CD4-positive, alpha-beta T cell (primary cell): Measurements from ENCODE around the gene TPTE2. TPM values are rescaled to one million over a fixed set of nuclear protein-coding genes. Genes with fewer than 3 reads are reported as not detected.

ENCODE experiments used
- ATAC-seq: fragments of 200-7000 bp; cut with Tn5 transposase; one replicate; pipeline ENCODE4 v1.10.0; 2022; ENCODE audit warnings: mild to moderate bottlenecking; ENCODE audit not compliant: poor library complexity
- CTCF ChIA-PET: fragments of 350-600 bp; sonication (Branson Sonifier 250); formaldehyde crosslinking; loops from one replicate; lab custom pipeline; 2021; ENCODE audit warnings: antibody characterized with exemption, inconsistent platforms; lab: Charles Lee
- POLR2A ChIA-PET: fragments of 350-600 bp; sonication (Branson Sonifier 250); formaldehyde crosslinking; loops from one replicate; lab custom pipeline; 2021; ENCODE audit warnings: antibody characterized with exemption, inconsistent platforms; lab: Charles Lee
- DNase-seq, 14 experiments: peaks; one replicate each; pipeline ENCODE4 v3.0.0-alpha.2; 2013 to 2020; ENCODE audit warnings: mixed read lengths in 2 of 14
- H3K27ac ChIP-seq, 2 donors: one replicate each; pipeline versions ENCODE4 v1.5.1 to v1.7.0; 2013; ENCODE audit warnings: low read length in 2 of 2, low read depth in 1 of 2, mild to moderate bottlenecking in 1 of 2
- H3K27me3 ChIP-seq, 2 experiments: 1 replicate in 1 of 2; 2 replicates in 1 of 2; pipeline versions ENCODE4 v1.6.1 to v1.7.0; 2013; ENCODE audit warnings: low read length in 2 of 2, control low read depth in 1 of 2, mild to moderate bottlenecking in 1 of 2, moderate library complexity in 1 of 2; ENCODE audit not compliant: insufficient read depth in 2 of 2, control insufficient read depth in 1 of 2
- H3K36me3 ChIP-seq: one replicate; pipeline ENCODE4 v1.6.1; 2013; ENCODE audit warnings: low read length, control low read depth; ENCODE audit not compliant: insufficient read depth
- H3K4me1 ChIP-seq: one replicate; pipeline ENCODE4 v1.6.1; 2013; ENCODE audit warnings: low read length, control low read depth; ENCODE audit not compliant: insufficient read depth
- H3K4me3 ChIP-seq: one replicate; pipeline ENCODE4 v1.5.1; 2013; ENCODE audit warnings: mild to moderate bottlenecking, low read length, moderate library complexity
- H3K9me3 ChIP-seq, 2 experiments: 1 replicate in 1 of 2; 2 replicates in 1 of 2; pipeline versions ENCODE4 v1.6.1 to v1.7.0; 2013; ENCODE audit warnings: low read length in 2 of 2, mild to moderate bottlenecking in 2 of 2, control low read depth in 1 of 2, moderate library complexity in 1 of 2; ENCODE audit not compliant: control insufficient read depth in 1 of 2, insufficient read depth in 1 of 2
- H3K27ac Mint-ChIP-seq: one replicate; pipeline ENCODE4 v1.8.0; 2020; ENCODE audit warnings: mixed read lengths
- H3K27me3 Mint-ChIP-seq: one replicate; pipeline ENCODE4 v1.8.0; 2021; ENCODE audit warnings: mixed read lengths
- H3K36me3 Mint-ChIP-seq: one replicate; pipeline ENCODE4 v1.8.0; 2021; ENCODE audit warnings: low read depth, mixed read lengths
- H3K4me1 Mint-ChIP-seq: one replicate; pipeline ENCODE4 v1.8.0; 2021; ENCODE audit warnings: low read depth, mixed read lengths
- H3K4me3 Mint-ChIP-seq: one replicate; pipeline ENCODE4 v1.8.0; 2020; ENCODE audit warnings: mild to moderate bottlenecking, mixed read lengths
- H3K9me3 Mint-ChIP-seq: one replicate; pipeline ENCODE4 v1.8.0; 2020; ENCODE audit warnings: mixed read lengths
- CTCF ChIP-seq: fragments of 200-600 bp; IDR thresholded peaks from one replicate; pipeline ENCODE4 v1.8.0; 2022; ENCODE audit warnings: antibody characterized with exemption, mild to moderate bottlenecking
- intact Hi-C, 2 experiments: fragments of 100-400 bp; cut with DNase I in 1 of 2; cut with micrococcal nuclease in 1 of 2; formaldehyde crosslinking; loops; one replicate each; pipeline versions ENCODE4 v1.15.1 to v1.9.0; 2023 to 2025; cut with DNase I, micrococcal nuclease
- total RNA-seq, 174 experiments: library from RNA in 2 of 174; stranded (reverse) in 2 of 174; gene quantifications; one replicate each; pipeline ENCODE4 v1.2.3 and lab custom pipeline; 2021 to 2026

The TPTE2 gene
- total RNA-seq, 2 experiments from 2014 or later, result 0.14 TPM; not detected in 1

- H3K4me1 Mint-ChIP-seq, result no peaks in the 10 kb centered on the region
- H3K4me1 ChIP-seq, result peaks cover 7% of the 10 kb centered on the region
- POLR2A ChIA-PET, result interaction anchor here (1.1 to 1.4 kb wide), 2 partner anchors 32 to 36 kb away, joined by 3 read pairs; no protein-coding TSS in a partner anchor
- H3K27ac Mint-ChIP-seq, result no peak overlapping the region
- peaks cover 6% of the 10 kb centered on the region for H3K9me3 Mint-ChIP-seq
- no peaks in the 10 kb centered on the region for H3K36me3 ChIP-seq
- H3K4me3 Mint-ChIP-seq, result peak overlapping the region; percentile 66
- intact Hi-C loops, result no loop called here
- ATAC-seq (peak; percentile 69), DNase-seq (peak in 8 of 14 experiments; percentile 8 to 52 (median 30))
- H3K36me3 Mint-ChIP-seq, result no peaks in the 10 kb centered on the region
- H3K27me3 Mint-ChIP-seq, result peaks cover 79% of the 10 kb centered on the region
- peak overlapping the region; percentile 5 for H3K4me3 ChIP-seq
- H3K9me3 ChIP-seq, result peaks cover 0 to 6% of the 10 kb centered on the region in 2 experiments
- CTCF ChIA-PET, result no interaction called here
- H3K27me3 ChIP-seq, result peaks cover 31 to 38% of the 10 kb centered on the region in 2 experiments
- TF ChIP-seq CTCF, result no peak
- H3K27ac ChIP-seq, result no peak overlapping the region
These were observed 40.7 kb upstream of the TPTE2 start for GRCh38 chr13:19601749-19602725.

- POLR2A ChIA-PET, result no interaction called here
- Histone ChIP-seq H3K27ac (no peak overlapping the region), H3K27me3 (peaks cover 15 to 17% of the 10 kb centered on the region in 2 experiments), H3K4me3 (no peak overlapping the region), H3K4me1 (peaks cover 6% of the 10 kb centered on the region), H3K36me3 (no peaks in the 10 kb centered on the region), H3K9me3 (no peaks in the 10 kb centered on the region)
- no peaks in the 10 kb centered on the region for H3K9me3 Mint-ChIP-seq
- intact Hi-C loops, result no loop called here
- H3K36me3 Mint-ChIP-seq, result no peaks in the 10 kb centered on the region
- CTCF ChIA-PET, result no interaction called here
- H3K4me3 Mint-ChIP-seq, result no peak overlapping the region
- peaks cover 58% of the 10 kb centered on the region for H3K27me3 Mint-ChIP-seq
- no peak for TF ChIP-seq CTCF
- DNase-seq (no peak), ATAC-seq (no peak)
- H3K27ac Mint-ChIP-seq, result no peak overlapping the region
- no peaks in the 10 kb centered on the region for H3K4me1 Mint-ChIP-seq
These were observed 36.2 kb upstream of the TPTE2 start for GRCh38 chr13:19597523-19597922.

- H3K36me3 Mint-ChIP-seq, result no peaks in the 10 kb centered on the region
- H3K27me3 Mint-ChIP-seq, result peaks cover 56% of the 10 kb centered on the region
- DNase-seq (no peak), ATAC-seq (no peak)
- intact Hi-C loops, result no loop called here
- H3K4me3 Mint-ChIP-seq, result no peak overlapping the region
- POLR2A ChIA-PET, result no interaction called here
- Histone ChIP-seq H3K4me3 (no peak overlapping the region), H3K9me3 (no peaks in the 10 kb centered on the region), H3K27me3 (peaks cover 11 to 13% of the 10 kb centered on the region in 2 experiments), H3K27ac (no peak overlapping the region), H3K4me1 (peaks cover 3% of the 10 kb centered on the region), H3K36me3 (no peaks in the 10 kb centered on the region)
- no peaks in the 10 kb centered on the region for H3K9me3 Mint-ChIP-seq
- CTCF ChIA-PET, result no interaction called here
- H3K27ac Mint-ChIP-seq, result no peak overlapping the region
- TF ChIP-seq CTCF, result no peak
- no peaks in the 10 kb centered on the region for H3K4me1 Mint-ChIP-seq
These were observed 35.6 kb upstream of the TPTE2 start for GRCh38 chr13:19596960-19597361.
